K562 (cell line): ENCODE data around the gene EMID1. TPM values are rescaled to one million over a fixed set of nuclear protein-coding genes. Genes with fewer than 3 reads are reported as not detected.

ENCODE experiments used
- ATAC-seq: fragments of 200-7000 bp; cut with Tn5 transposase; 3 replicates; pipeline ENCODE4 v1.9.1; 2020; ENCODE audit warnings: moderate library complexity
- BruUV-seq: library from RNA; stranded (reverse); fragments of 400-500 nt; replicated peaks from 2 replicates; lab custom pipeline; 2021; lab: Mats Ljungman, UMichigan
- CTCF ChIA-PET: fragments of 300-600 bp; formaldehyde crosslinking; extraction: SDS; loops from one replicate; lab custom pipeline; 2021; ENCODE audit warnings: low intra/inter-chr PET ratio; lab: Yijun Ruan, JAX
- POLR2A ChIA-PET: fragments of 300-600, 350-650 bp; sonication (Branson Sonifier 250); formaldehyde crosslinking; extraction: SDS; loops from one replicate; lab custom pipeline; 2021; ENCODE audit warnings: antibody characterized with exemption, inconsistent platforms; lab: Yijun Ruan, JAX
- DNase-seq, 4 experiments: peaks; one replicate each; pipeline versions ENCODE4 v3.0.0 to v3.0.0-alpha.2; 2011 to 2018; ENCODE audit warnings: low spot score in 3 of 4, mixed read lengths in 3 of 4; ENCODE audit errors: extremely low read depth in 1 of 4
- FAIRE-seq: peaks from 2 replicates; lab custom pipeline; 2011; peaks lifted over from hg19 to GRCh38; lab: Jason Lieb, UNC
- H2AFZ ChIP-seq: 2 replicates; pipeline ENCODE4 v1.6.0; 2011; ENCODE audit warnings: low read depth, low read length, control low read depth, inconsistent platforms
- H3K27ac ChIP-seq: fragments of 200-600 bp; 3 replicates; pipeline ENCODE4 v1.8.0; 2011; ENCODE audit warnings: low read depth, mild to moderate bottlenecking, control low read depth, inconsistent platforms, low read length, moderate library complexity, mixed read lengths; ENCODE audit errors: extremely low read depth
- H3K27me3 ChIP-seq, 2 experiments: fragments of 300-600 bp in 1 of 2; 2 replicates in 1 of 2; 3 replicates in 1 of 2; pipeline versions ENCODE4 v1.6.0 to v1.8.0; 2011; ENCODE audit warnings: inconsistent platforms in 2 of 2, low read length in 2 of 2, mild to moderate bottlenecking in 1 of 2, mixed read lengths in 1 of 2, moderate library complexity in 1 of 2; ENCODE audit not compliant: control insufficient read depth in 2 of 2, insufficient read depth in 2 of 2
- H3K36me3 ChIP-seq: fragments of 300-600 bp; 3 replicates; pipeline ENCODE4 v1.8.0; 2011; ENCODE audit warnings: mild to moderate bottlenecking, low read length, inconsistent platforms; ENCODE audit not compliant: control insufficient read depth, insufficient read depth
- H3K4me1 ChIP-seq, 2 experiments: fragments of 200-600 bp in 1 of 2; replicated peaks in 1 of 2; 2 replicates in 1 of 2; 3 replicates in 1 of 2; pipeline versions ENCODE4 v1.5.1 to v1.8.0; 2011; ENCODE audit warnings: inconsistent platforms in 2 of 2, low read length in 2 of 2, mild to moderate bottlenecking in 1 of 2, mixed read lengths in 1 of 2, moderate library complexity in 1 of 2; ENCODE audit not compliant: control insufficient read depth in 2 of 2, insufficient read depth in 2 of 2
- H3K4me2 ChIP-seq: 2 replicates; pipeline ENCODE4 v1.6.1; 2011; ENCODE audit warnings: low read length, control low read depth, inconsistent platforms, mixed read lengths; ENCODE audit not compliant: insufficient read depth
- H3K4me3 ChIP-seq: fragments of 200-600 bp; sonication (generic), shearing (Covaris generic); 2 replicates; pipeline ENCODE4 v1.5.1; 2016; ENCODE audit warnings: control low read depth, inconsistent platforms
- H3K79me2 ChIP-seq: fragments of 200-600 bp; 3 replicates; pipeline ENCODE4 v1.8.0; 2011; ENCODE audit warnings: low read length, inconsistent platforms; ENCODE audit not compliant: control insufficient read depth, insufficient read depth
- H3K9ac ChIP-seq, 2 experiments: 2 replicates each; pipeline versions ENCODE4 v1.6.0 to v1.6.1; 2011; ENCODE audit warnings: low read depth in 2 of 2, low read length in 2 of 2, control low read depth in 1 of 2, inconsistent platforms in 1 of 2, mild to moderate bottlenecking in 1 of 2, mixed read lengths in 1 of 2; ENCODE audit not compliant: insufficient read depth in 1 of 2
- H3K9me1 ChIP-seq: one replicate; pipeline ENCODE4 v1.6.0; 2011; ENCODE audit warnings: inconsistent platforms, mild to moderate bottlenecking, low read length, moderate library complexity; ENCODE audit not compliant: control insufficient read depth, insufficient read depth
- H3K9me3 ChIP-seq: replicated peaks from 2 replicates; pipeline ENCODE4 v1.5.1; 2011; ENCODE audit warnings: low read depth, low read length, inconsistent platforms; ENCODE audit not compliant: control insufficient read depth, insufficient read depth
- H4K20me1 ChIP-seq: replicated peaks from 2 replicates; pipeline ENCODE4 v1.6.1; 2011; ENCODE audit warnings: low read length, inconsistent platforms, mixed read lengths; ENCODE audit not compliant: control insufficient read depth, insufficient read depth
- CHD2 ChIP-seq: IDR thresholded peaks from 2 replicates; pipeline ENCODE4 v1.6.1; 2011; ENCODE audit warnings: low read depth, low read length
- CSDE1 ChIP-seq, 2 experiments: fragments of 450-650 bp; IDR thresholded peaks; 2 replicates each; pipeline ENCODE4 v1.6.1; 2016; ENCODE audit warnings: mild to moderate bottlenecking in 1 of 2
- ELF1 ChIP-seq: fragments of 200-800 bp; sonication (Bioruptor generic); IDR thresholded peaks from 2 replicates; pipeline ENCODE4 v1.6.1; 2016; ENCODE audit warnings: missing genetic modification characterization, missing compliant biosample characterization
- MXI1 ChIP-seq: IDR thresholded peaks from 2 replicates; pipeline ENCODE4 v1.6.1; 2011; ENCODE audit warnings: low read depth, mild to moderate bottlenecking, improper control_type of control experiment, low read length
- MYC ChIP-seq, 2 experiments: fragments of 250-450 bp in 1 of 2; sonication (Bioruptor Pico) in 1 of 2; IDR thresholded peaks; 2 replicates each; pipeline versions ENCODE4 v1.5.1 to v1.6.1; 2012 to 2021; ENCODE audit warnings: low read depth in 2 of 2, borderline replicate concordance in 1 of 2, improper control_type of control experiment in 1 of 2, low read length in 1 of 2, mild to moderate bottlenecking in 1 of 2, moderate library complexity in 1 of 2
- POLR2AphosphoS5 ChIP-seq: IDR thresholded peaks from 2 replicates; pipeline ENCODE4 v1.6.1; 2011; ENCODE audit warnings: mild to moderate bottlenecking, low read depth, low read length, moderate library complexity; ENCODE audit not compliant: control insufficient read depth, insufficient read depth
- STAT6 ChIP-seq: sonication (generic); formaldehyde crosslinking; IDR thresholded peaks from 2 replicates; pipeline ENCODE4 v1.8.1; 2023; ENCODE audit warnings: mild to moderate bottlenecking, missing genetic modification reagents
- U2AF2 ChIP-seq: fragments of 200-400 bp; formaldehyde crosslinking; optimal IDR thresholded peaks from 2 replicates; pipeline ENCODE3; 2017; ENCODE audit warnings: low read depth, mild to moderate bottlenecking, low read length
- YBX1 ChIP-seq: fragments of 450-650 bp; IDR thresholded peaks from 2 replicates; pipeline ENCODE4 v1.7.1; 2016; ENCODE audit warnings: mild to moderate bottlenecking
- ZNF592 ChIP-seq: fragments of 450-650 bp; IDR thresholded peaks from 2 replicates; pipeline ENCODE4 v1.6.1; 2017; ENCODE audit warnings: antibody characterized with exemption, mild to moderate bottlenecking
- whole genome bisulfite sequencing: fragments of 100-300 bp; shearing (Covaris generic); methylation state at CpG from one replicate; pipeline ENCODE4 v1.1.6; 2016; ENCODE audit warnings: low coverage, mixed read lengths; ENCODE audit not compliant: insufficient coverage; ENCODE audit errors: missing lambda C conversion rate; 5-methylcytosine and 5-hydroxymethylcytosine counted together
- in situ Hi-C: fragments of 300-500 bp; cut with MboI; formaldehyde crosslinking; loops from 4 replicates; pipeline ENCODE4 v1.15.0; 2018; ENCODE audit warnings: inconsistent platforms, mixed read lengths
- intact Hi-C: fragments of 100-400 bp; cut with micrococcal nuclease; formaldehyde crosslinking; loops from 2 replicates; pipeline ENCODE4 v1.14.2; 2022
- polyA plus RNA-seq, 8 experiments: library from polyadenylated mRNA; depleted of rRNA in 4 of 8; stranded (reverse) in 5 of 8; unstranded in 3 of 8; fragments of >200 nt; fragmentation: Nextera tagmentation in 2 of 8; fragmentation: Illumina TruSeq in 1 of 8; extraction: Ambion mirVana in 2 of 8; extraction: Trizol in 1 of 8; gene quantifications; 2 replicates each; pipeline versions ENCODE4 v1.2.1 to v1.2.3, GENCODE V29; 2011 to 2014; ENCODE audit warnings: inconsistent platforms in 1 of 8, missing spikeins in 1 of 8
- total RNA-seq, 7 experiments: library from RNA; depleted of rRNA in 6 of 7; stranded (reverse); fragments of >200 nt in 6 of 7; fragmentation: Illumina TruSeq in 2 of 7; extraction: Trizol in 2 of 7; gene quantifications; 2 replicates each; pipeline versions ENCODE4 v1.2.1 to v1.2.3, GENCODE V29; 2011 to 2021; ENCODE audit warnings: low replicate concordance in 1 of 7
- TF ChIP-seq, protein P1 (sequence below): fragments of 450-650 bp; IDR thresholded peaks from 2 replicates; pipeline ENCODE4 v1.6.1; 2017; ENCODE audit warnings: mild to moderate bottlenecking, moderate library complexity
- TF ChIP-seq, protein P2 (sequence below): sonication (generic); formaldehyde crosslinking; IDR thresholded peaks from 2 replicates; pipeline ENCODE4 v1.5.0; 2020; ENCODE audit warnings: missing genetic modification reagents

EMID1 gene
- total and polyA plus RNA-seq, 9 of the 15 experiments (the other 6 are each of a cell fraction or from before 2014, with no cell fraction given): 0.15 to 7.2 (median 2.7) TPM

DNA sequence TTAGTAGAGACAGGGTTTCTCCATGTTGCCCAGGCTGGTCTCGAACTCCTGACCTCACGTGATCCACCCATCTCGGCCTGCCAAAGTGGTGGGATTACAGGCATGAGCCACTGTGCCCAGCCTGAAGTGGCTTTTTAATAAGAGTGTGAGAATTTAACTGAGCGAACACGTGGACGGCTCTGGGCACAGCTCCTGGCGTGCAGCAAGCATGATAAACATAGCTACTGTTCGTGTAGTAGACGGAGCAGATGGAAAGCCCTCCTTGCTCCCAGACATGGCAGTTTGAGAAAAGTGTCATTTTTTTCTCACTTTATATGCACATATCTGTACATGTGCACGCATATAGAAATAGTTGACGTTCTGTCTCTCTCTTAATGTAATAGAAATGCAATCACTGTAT is 7.0 kb downstream of the EMID1 start (continued):
- TF ChIP-seq ZNF592: no peak
- no peak for TF ChIP-seq CHD2
- TF ChIP-seq, protein P1, sequence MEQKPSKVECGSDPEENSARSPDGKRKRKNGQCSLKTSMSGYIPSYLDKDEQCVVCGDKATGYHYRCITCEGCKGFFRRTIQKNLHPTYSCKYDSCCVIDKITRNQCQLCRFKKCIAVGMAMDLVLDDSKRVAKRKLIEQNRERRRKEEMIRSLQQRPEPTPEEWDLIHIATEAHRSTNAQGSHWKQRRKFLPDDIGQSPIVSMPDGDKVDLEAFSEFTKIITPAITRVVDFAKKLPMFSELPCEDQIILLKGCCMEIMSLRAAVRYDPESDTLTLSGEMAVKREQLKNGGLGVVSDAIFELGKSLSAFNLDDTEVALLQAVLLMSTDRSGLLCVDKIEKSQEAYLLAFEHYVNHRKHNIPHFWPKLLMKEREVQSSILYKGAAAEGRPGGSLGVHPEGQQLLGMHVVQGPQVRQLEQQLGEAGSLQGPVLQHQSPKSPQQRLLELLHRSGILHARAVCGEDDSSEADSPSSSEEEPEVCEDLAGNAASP: no peak
- no peak for TF ChIP-seq YBX1

DNA sequence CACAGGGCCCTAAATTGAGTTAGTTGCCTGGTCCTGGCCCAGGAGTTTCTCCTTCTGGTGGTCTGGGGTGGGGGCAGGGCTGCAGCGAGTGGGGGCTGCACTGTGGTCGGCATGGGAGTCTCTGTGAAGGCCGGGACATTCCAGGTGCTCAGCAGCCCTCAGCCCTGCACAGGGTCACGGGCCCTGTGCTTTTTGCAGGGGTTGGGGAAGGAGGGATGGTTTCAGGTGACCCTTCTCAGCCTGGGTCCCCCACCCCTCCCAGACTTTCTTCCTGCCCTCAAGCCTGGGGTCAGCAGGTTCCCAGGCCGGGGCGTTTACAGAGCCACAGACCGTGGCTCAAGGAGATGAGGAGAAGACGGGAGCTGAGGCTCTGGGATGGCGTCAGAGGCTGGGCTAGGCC is 7.8 kb downstream of the EMID1 start:
- Histone ChIP-seq H3K27me3 (no peaks in the 10 kb centered on the region), H3K4me1 (peaks cover 0 to 9% of the 10 kb centered on the region in 2 experiments; a peak in 1 of 5 replicates), H3K4me2 (no peak overlapping the region), H3K4me3 (no peak overlapping the region), H3K9ac (no peak overlapping the region), H4K20me1 (no peaks in the 10 kb centered on the region)
- no TSS peak for BruUV-seq
- no peak for ATAC-seq
- POLR2A ChIA-PET: interaction anchor here (0.9 to 1.6 kb wide), 2 partner anchors 12 kb away, joined by 3 to 4 read pairs; no protein-coding TSS in a partner anchor
- CTCF ChIA-PET: no interaction called here
- TF ChIP-seq STAT6 (CRISPR knock-in tag) (no peak), ELF1 (tag) (no peak), U2AF2 (no peak), MXI1 (no peak), MYC (IDR thresholded peaks at IDR 0.05; ENCODE audit: low read depth, low read length) (no peak), MYC (CRISPR knock-in tag; IDR thresholded peaks at IDR 0.05; ENCODE audit: borderline replicate concordance, low read depth) (no peak), POLR2AphosphoS5 (no peak), CSDE1 (IDR thresholded peaks at IDR 0.05) (no peak)
- TF ChIP-seq, protein P2, sequence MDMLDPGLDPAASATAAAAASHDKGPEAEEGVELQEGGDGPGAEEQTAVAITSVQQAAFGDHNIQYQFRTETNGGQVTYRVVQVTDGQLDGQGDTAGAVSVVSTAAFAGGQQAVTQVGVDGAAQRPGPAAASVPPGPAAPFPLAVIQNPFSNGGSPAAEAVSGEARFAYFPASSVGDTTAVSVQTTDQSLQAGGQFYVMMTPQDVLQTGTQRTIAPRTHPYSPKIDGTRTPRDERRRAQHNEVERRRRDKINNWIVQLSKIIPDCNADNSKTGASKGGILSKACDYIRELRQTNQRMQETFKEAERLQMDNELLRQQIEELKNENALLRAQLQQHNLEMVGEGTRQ: no peak
- TF ChIP-seq, all 486 proteins: peak for 0
- Histone ChIP-seq H3K9me1 (no peaks in the 10 kb centered on the region), H3K27ac (no peak overlapping the region), H3K36me3 (no peaks in the 10 kb centered on the region), H3K79me2 (no peaks in the 10 kb centered on the region), H2AFZ (no peak overlapping the region), H3K9me3 (no peaks in the 10 kb centered on the region)
- FAIRE-seq: no peak
- intact Hi-C loops: no loop called here
- WGBS: 60% methylated on average over 7 of the region's 9 CpGs
- no peak for DNase-seq
- in situ Hi-C loops: no loop called here
